ENCODE results near the gene PTPRK.

The PTPRK gene

GRCh38 chr6:128155826-128156225 is 364.6 kb downstream of the PTPRK start:
- Histone ChIP-seq H3K9me3 (ENCODE audit: insufficient read depth, low read length) (no peaks in the 10 kb centered on the region), H4K20me1 (ENCODE audit: insufficient read depth, low read length) (no peaks in the 10 kb centered on the region), H3K9ac (ENCODE audit: low read length) (no peak overlapping the region), H3K4me2 (ENCODE audit: low read length) (no peak overlapping the region), H3K4me3 (ENCODE audit: low read length) (no peak overlapping the region), H3K4me1 (ENCODE audit: low read length) (no peaks in the 10 kb centered on the region), H3K27me3 (ENCODE audit: low read depth, low read length) (no peaks in the 10 kb centered on the region), H3K27ac (ENCODE audit: low read length) (no peak overlapping the region), H3K79me2 (ENCODE audit: low read length) (no peaks in the 10 kb centered on the region), H2AFZ (ENCODE audit: low read depth, low read length) (no peak overlapping the region), H3K36me3 (replicated peaks; ENCODE audit: low read depth, low read length) (no peaks in the 10 kb centered on the region)
- TF ChIP-seq EZH2phosphoT487 (IDR thresholded peaks at IDR 0.05; ENCODE audit: low read depth), result no peak
- TF ChIP-seq, protein P1, sequence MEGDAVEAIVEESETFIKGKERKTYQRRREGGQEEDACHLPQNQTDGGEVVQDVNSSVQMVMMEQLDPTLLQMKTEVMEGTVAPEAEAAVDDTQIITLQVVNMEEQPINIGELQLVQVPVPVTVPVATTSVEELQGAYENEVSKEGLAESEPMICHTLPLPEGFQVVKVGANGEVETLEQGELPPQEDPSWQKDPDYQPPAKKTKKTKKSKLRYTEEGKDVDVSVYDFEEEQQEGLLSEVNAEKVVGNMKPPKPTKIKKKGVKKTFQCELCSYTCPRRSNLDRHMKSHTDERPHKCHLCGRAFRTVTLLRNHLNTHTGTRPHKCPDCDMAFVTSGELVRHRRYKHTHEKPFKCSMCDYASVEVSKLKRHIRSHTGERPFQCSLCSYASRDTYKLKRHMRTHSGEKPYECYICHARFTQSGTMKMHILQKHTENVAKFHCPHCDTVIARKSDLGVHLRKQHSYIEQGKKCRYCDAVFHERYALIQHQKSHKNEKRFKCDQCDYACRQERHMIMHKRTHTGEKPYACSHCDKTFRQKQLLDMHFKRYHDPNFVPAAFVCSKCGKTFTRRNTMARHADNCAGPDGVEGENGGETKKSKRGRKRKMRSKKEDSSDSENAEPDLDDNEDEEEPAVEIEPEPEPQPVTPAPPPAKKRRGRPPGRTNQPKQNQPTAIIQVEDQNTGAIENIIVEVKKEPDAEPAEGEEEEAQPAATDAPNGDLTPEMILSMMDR (IDR thresholded peaks at IDR 0.05; ENCODE audit: low read depth, low read length), result no peak

GRCh38 chr6:128152551-128152950 is 367.8 kb downstream of the PTPRK start:
- Histone ChIP-seq H3K9me3 (ENCODE audit: insufficient read depth, low read length) (no peaks in the 10 kb centered on the region), H3K9ac (ENCODE audit: low read length) (no peak overlapping the region), H3K79me2 (ENCODE audit: low read length) (no peaks in the 10 kb centered on the region), H3K4me3 (ENCODE audit: low read length) (no peak overlapping the region), H3K36me3 (replicated peaks; ENCODE audit: low read depth, low read length) (no peaks in the 10 kb centered on the region), H3K27ac (ENCODE audit: low read length) (no peak overlapping the region), H3K4me2 (ENCODE audit: low read length) (no peak overlapping the region), H4K20me1 (ENCODE audit: insufficient read depth, low read length) (no peaks in the 10 kb centered on the region), H3K27me3 (ENCODE audit: low read depth, low read length) (no peaks in the 10 kb centered on the region), H2AFZ (ENCODE audit: low read depth, low read length) (no peak overlapping the region), H3K4me1 (ENCODE audit: low read length) (no peaks in the 10 kb centered on the region)
- TF ChIP-seq, protein P1 (IDR thresholded peaks at IDR 0.05; ENCODE audit: low read depth, low read length), result no peak
- no peak for TF ChIP-seq EZH2phosphoT487 (IDR thresholded peaks at IDR 0.05; ENCODE audit: low read depth)

GRCh38 chr6:128150376-128150775 is 370.0 kb downstream of the PTPRK start:
- Histone ChIP-seq H3K9me3 (ENCODE audit: insufficient read depth, low read length) (no peaks in the 10 kb centered on the region), H4K20me1 (ENCODE audit: insufficient read depth, low read length) (no peaks in the 10 kb centered on the region), H3K4me3 (ENCODE audit: low read length) (no peak overlapping the region), H3K27ac (ENCODE audit: low read length) (no peak overlapping the region), H3K79me2 (ENCODE audit: low read length) (no peaks in the 10 kb centered on the region), H3K36me3 (replicated peaks; ENCODE audit: low read depth, low read length) (no peaks in the 10 kb centered on the region), H3K4me2 (ENCODE audit: low read length) (no peak overlapping the region), H3K27me3 (ENCODE audit: low read depth, low read length) (no peaks in the 10 kb centered on the region), H3K9ac (ENCODE audit: low read length) (no peak overlapping the region), H3K4me1 (ENCODE audit: low read length) (no peaks in the 10 kb centered on the region), H2AFZ (ENCODE audit: low read depth, low read length) (no peak overlapping the region)
- TF ChIP-seq EZH2phosphoT487 (IDR thresholded peaks at IDR 0.05; ENCODE audit: low read depth), result no peak
- TF ChIP-seq, protein P1 (IDR thresholded peaks at IDR 0.05; ENCODE audit: low read depth, low read length), result no peak

DNA sequence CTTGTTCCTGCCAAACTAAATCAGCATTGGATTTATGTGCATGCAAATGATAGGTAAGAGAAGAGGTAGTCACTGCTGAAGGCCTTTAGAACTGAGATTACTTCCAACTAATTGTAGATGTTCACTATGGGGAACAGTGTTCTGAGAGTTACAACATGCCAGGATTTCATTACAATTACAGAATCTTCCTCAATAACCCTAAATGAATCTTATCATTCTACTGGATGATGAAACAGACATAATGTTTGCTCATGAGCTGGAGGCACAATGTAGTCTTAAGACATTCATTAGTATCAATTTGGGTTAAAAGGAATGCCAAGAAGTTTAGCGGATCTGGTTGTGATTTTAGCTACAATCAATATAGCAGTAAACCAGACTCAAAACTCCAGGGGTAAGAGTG is 370.6 kb downstream of the PTPRK start:
- Histone ChIP-seq H3K36me3 (replicated peaks; ENCODE audit: low read depth, low read length) (no peaks in the 10 kb centered on the region), H3K4me2 (ENCODE audit: low read length) (no peak overlapping the region), H3K9me3 (ENCODE audit: insufficient read depth, low read length) (no peaks in the 10 kb centered on the region), H3K79me2 (ENCODE audit: low read length) (no peaks in the 10 kb centered on the region), H3K4me1 (ENCODE audit: low read length) (no peaks in the 10 kb centered on the region), H2AFZ (ENCODE audit: low read depth, low read length) (no peak overlapping the region), H3K27me3 (ENCODE audit: low read depth, low read length) (no peaks in the 10 kb centered on the region), H3K27ac (ENCODE audit: low read length) (no peak overlapping the region), H3K9ac (ENCODE audit: low read length) (no peak overlapping the region), H3K4me3 (ENCODE audit: low read length) (no peak overlapping the region), H4K20me1 (ENCODE audit: insufficient read depth, low read length) (no peaks in the 10 kb centered on the region)
- TF ChIP-seq, protein P1 (IDR thresholded peaks at IDR 0.05; ENCODE audit: low read depth, low read length), result no peak
- TF ChIP-seq EZH2phosphoT487 (IDR thresholded peaks at IDR 0.05; ENCODE audit: low read depth), result no peak

Measured in OCI-LY3 (cell line).